Measurements from ENCODE around the gene LIPM.
A peak's percentile ranks its signal among the peaks of the same experiment; 100 is the strongest.

The LIPM gene

GRCh38 chr10:88820748-88821401 lies 18.3 kb downstream of the LIPM start:
- ChIA-PET CTCF (interaction anchor here (0.6 to 1.8 kb wide), 6 partner anchors 10 to 260 kb away, joined by 3 to 10 read pairs (median 4); no protein-coding TSS in a partner anchor), POLR2A (no interaction called here)
- Histone ChIP-seq H3K27ac (ENCODE audit: extremely low read depth, low read depth, low read length) (no peak overlapping the region), H3K36me3 (ENCODE audit: control insufficient read depth in 2 of 2, insufficient read depth in 1 of 2, low read length in 2 of 2) (no peaks in the 10 kb centered on the region), H3K4me3 (ENCODE audit: low read depth, low read length) (no peak overlapping the region), H3K9me3 (ENCODE audit: control insufficient read depth, insufficient read depth, low read depth, low read length) (no peaks in the 10 kb centered on the region), H3K4me1 (ENCODE audit: control insufficient read depth, insufficient read depth, low read length) (no peaks in the 10 kb centered on the region)
- TF ChIP-seq ZBTB7A (tag by site-specific recombination; IDR thresholded peaks at IDR 0.05; ENCODE audit: low read depth) (no peak), ZNF175 (tag by site-specific recombination; IDR thresholded peaks at IDR 0.05) (no peak), ZBTB44 (tag by site-specific recombination; IDR thresholded peaks at IDR 0.05) (peak; percentile 98), FEZF1 (tag by site-specific recombination; IDR thresholded peaks at IDR 0.05) (0 out of 2 replicates have a peak, but pooled peaks have one; percentile 15), ZNF169 (tag by site-specific recombination; IDR thresholded peaks at IDR 0.05) (no peak), ZNF664 (tag by site-specific recombination; IDR thresholded peaks at IDR 0.05) (0 out of 2 replicates have a peak, but pooled peaks have one; percentile 6), ZEB2 (tag by site-specific recombination; IDR thresholded peaks at IDR 0.05) (peak; percentile 33; the same call in 1 of the 2 replicates)

- TF ChIP-seq ZNF514 (tag by site-specific recombination; IDR thresholded peaks at IDR 0.05), result no peak
- no peak for TF ChIP-seq ZNF248 (tag by site-specific recombination; IDR thresholded peaks at IDR 0.05)
- no peak for TF ChIP-seq HOXC10 (CRISPR knock-in tag; IDR thresholded peaks at IDR 0.05)
- TF ChIP-seq HOXD13 (CRISPR knock-in tag; IDR thresholded peaks at IDR 0.05; ENCODE audit: borderline replicate concordance), result no peak
- TF ChIP-seq ZNF658 (tag by site-specific recombination; IDR thresholded peaks at IDR 0.05), result no peak
- no peak for TF ChIP-seq ZNF518A (tag by site-specific recombination; conservative IDR thresholded peaks at IDR 0.05; ENCODE audit: low read depth)
- no peak for TF ChIP-seq EGR2 (tag by site-specific recombination; IDR thresholded peaks at IDR 0.05; ENCODE audit: low read depth)
- TF ChIP-seq ZFP37 (tag by site-specific recombination; IDR thresholded peaks at IDR 0.05), result no peak
- no peak for TF ChIP-seq ZNF2 (tag by site-specific recombination; IDR thresholded peaks at IDR 0.05)
- H3K27ac ChIP-seq (ENCODE audit: extremely low read depth, low read depth, low read length), result no peak overlapping the region
- H3K9me3 ChIP-seq (ENCODE audit: control insufficient read depth, insufficient read depth, low read depth, low read length), result no peaks in the 10 kb centered on the region
- CTCF ChIA-PET, result interaction anchor here (3.3 to 3.6 kb wide), 2 partner anchors 10 to 107 kb away, joined by 25 to 33 read pairs; no protein-coding TSS in a partner anchor
- H3K4me3 ChIP-seq (ENCODE audit: low read depth, low read length), result no peak overlapping the region
- POLR2A ChIA-PET, result no interaction called here
- H3K36me3 ChIP-seq (ENCODE audit: control insufficient read depth in 2 of 2, insufficient read depth in 1 of 2, low read length in 2 of 2), result no peaks in the 10 kb centered on the region
- H3K4me1 ChIP-seq (ENCODE audit: control insufficient read depth, insufficient read depth, low read length), result no peaks in the 10 kb centered on the region
Observed at GRCh38 chr10:88826388-88826787, 23.9 kb downstream of the LIPM start.

Data from HEK293 (cell line).